ENCODE results near the gene SORBS1.
"Not testable (repeated sequence)": the region's sequence is repeated elsewhere in the genome, so short reads cannot be mapped to it uniquely, and the experiment has no call there.

The SORBS1 gene

DNA sequence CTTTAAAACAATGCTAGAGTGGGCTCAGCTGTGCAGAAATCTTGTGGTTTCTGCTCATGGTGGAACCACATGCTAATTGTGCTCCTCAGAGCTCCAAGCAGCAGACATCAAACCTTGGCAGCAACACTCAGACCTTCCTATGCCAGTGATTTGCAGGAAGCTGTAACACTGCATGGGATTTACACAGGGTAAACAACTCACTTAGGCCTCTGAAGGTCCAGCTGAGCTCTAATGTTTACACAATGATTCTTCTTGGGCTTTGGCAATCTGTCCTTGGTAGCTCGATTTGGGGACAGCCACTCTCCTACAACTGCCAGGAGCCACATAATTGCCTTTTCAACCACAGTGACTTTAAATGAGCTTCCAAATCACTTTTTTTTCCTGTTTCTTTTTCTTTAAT lies 172.6 kb downstream of the SORBS1 start:
- no peak for DNase-seq (ENCODE audit: low spot score)

GRCh38 chr10:95388109-95388471 lies 173.1 kb downstream of the SORBS1 start:
- no peak for DNase-seq (ENCODE audit: low spot score)

DNA sequence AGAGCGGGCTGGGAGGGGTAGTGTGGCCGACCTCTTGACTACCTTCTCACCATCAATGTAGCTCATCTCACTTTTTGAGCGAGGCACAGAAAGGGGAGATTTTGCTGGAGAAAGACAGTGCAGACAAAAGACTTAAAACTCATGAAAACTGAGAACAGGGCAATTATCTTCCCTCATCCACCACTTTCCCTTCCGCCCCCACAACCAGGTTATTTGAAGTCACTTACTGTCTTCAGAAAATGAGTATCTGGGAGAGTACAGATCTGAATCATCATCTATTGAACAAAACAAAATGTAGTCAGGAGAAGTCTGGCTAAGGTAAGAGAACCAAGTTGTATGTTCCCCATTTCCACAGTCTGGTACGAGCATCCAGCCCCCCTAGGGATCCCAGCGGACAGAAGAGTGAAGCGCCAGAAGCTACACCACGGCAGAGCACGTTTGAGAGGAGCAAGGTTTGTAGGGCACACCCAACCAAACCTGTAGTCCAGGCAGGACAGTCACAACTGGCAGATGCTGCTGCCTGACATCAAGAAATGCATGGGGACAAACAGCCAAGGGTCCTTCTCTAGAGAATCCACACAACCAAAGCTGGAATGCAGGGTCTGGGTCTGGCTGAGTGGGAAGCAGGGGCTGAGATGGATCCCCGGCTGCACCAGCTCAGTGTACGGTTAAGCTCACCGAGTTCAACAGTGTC lies 177.0 kb downstream of the SORBS1 start:
- DNase-seq (ENCODE audit: low spot score) = no peak

DNA sequence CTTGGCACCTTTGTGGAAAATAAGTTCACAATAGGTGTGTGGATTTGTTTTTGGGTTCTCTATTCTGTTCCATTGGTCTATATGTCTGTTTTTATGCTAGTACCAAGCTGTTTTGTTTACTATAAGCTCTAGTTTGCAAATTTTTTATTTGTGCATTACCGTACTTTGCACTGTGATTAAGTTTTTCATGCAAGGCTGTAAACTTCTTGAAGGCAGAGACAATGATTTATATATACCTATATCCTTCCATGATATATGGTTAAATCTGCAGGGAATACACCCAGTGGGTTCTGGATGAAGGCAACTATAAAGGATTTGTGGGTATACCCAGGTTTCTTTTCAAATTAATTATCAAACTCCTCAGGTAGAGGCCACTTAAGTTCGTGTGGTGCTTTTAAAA lies 178.6 kb downstream of the SORBS1 start:
- no peak for DNase-seq (ENCODE audit: low spot score)

DNA sequence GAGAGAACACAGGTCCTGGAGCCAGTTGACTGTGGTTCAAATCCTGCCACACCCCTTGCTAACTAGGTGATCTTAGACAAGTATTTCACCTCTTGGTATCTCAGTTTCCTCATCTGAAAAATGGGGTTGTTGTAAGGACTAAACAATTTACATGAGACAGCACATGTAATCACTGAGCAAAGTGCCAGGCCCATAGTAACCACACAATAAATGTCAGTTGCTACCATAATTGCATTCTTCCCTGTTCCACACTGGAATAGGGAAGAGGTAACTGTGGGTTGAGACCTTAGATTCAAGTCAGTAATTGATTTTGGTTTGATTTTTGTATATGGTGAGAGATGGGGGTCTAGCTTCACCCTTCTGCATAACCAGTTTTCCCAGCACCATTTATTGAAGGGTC lies 179.0 kb downstream of the SORBS1 start:
- no peak for DNase-seq (ENCODE audit: low spot score)

DNA sequence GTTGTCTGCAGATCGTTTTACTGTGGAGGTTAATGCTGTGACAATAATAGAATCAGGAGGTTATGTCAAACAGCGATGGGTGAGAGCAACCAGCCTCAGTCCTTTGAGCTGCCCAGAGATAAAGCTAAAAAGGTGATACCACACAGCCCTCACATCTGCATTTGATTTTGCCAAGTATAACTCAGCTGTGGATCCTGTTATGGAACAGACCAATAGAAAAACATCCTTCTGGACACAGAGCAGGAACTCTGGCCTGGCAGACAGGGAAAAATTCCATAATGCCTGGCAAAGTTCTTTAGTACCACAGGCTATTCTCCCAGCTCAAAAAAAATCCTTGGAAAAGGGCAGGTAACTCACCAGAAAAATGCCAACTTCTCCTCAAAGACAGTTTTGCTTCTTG lies 183.2 kb downstream of the SORBS1 start:
- no peak for DNase-seq (ENCODE audit: low spot score)

DNA sequence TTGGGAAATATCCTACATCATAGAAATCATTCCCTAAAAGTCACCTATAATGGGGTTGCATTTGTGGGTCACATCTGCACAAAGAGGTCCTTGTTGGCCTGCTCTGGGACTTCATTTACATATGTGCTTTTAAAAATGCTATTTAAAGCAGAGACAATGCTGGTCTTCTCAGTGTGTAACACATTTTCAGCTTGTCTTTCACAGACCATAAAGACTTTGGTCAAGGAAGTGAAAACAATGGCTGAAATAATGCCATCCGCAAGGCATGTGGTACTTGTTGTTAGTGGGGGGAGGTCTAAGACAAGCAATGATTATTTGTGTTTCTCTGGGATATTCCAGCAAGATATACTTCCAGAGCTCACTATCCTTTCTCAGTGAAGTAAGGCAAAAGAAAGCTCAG lies 185.8 kb downstream of the SORBS1 start:
- DNase-seq (ENCODE audit: low spot score) = no peak

DNA sequence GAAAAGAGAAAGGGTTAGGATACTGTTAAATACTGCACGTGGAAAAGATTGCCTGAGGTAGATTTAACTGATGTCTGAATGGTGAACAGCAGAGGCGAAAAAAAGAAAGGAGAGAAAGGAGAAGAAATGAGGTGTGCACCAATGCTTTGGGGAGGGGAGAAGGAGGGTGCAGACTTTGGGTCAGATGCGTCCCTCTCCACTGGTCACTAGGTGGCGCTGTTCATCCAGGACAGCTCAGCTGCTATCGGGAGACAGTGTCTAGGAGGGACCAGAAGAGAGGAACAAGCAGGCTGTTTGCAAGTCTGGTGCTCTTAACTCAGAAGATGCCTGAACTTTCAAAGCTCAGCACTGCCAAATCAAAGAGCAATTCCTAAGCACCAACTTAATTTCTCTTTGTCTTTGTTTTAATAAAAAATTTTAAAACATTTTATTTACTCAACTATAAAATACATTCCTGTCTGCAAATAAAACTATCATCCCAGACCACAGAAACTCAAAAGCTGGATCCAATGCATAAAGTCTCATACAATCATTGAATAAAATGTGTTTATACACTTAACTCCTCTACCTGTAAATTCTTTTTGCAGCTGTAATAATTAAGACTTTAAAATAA lies 186.5 kb downstream of the SORBS1 start:
- peak; percentile 62 for DNase-seq (ENCODE audit: low spot score)

DNA sequence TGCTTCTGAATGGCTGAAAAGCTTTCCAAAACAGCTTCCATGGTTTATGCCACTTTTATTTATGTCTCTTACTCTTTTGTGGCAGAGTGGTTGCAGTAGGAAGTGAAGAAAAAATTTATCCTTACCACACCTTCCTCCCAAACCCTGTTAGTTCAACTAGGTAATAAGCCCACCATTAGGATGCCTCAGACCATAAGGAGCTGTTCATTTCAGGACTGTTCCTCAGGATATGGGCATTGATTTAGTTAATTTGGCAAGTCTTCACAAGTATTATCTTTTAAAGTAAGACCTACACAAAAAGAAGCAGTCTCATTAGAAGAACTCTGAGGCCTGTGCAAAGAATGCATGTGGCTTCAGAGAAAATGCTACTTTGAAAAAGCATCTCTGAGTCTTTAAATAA lies 187.5 kb downstream of the SORBS1 start:
- DNase-seq (ENCODE audit: low spot score) = no peak

DNA sequence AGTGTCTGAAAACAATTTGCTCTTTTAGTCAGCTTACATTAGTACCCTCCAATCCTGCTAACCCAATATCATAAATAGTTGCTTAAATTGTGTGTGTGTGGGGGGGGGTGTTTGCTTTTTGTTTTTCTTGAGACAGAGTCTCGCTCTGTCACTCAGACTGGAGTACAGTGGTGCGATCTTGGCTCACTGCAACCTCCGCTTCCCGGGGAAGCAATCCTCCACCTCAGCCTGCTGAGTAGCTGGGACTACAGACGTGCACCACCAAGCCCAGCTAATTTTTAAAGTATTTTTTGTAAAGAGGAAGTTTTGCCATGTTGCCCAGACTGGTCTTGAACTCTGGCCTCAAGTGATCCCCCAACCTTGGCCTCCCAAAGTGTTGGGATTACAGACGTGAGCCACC lies 196.8 kb downstream of the SORBS1 start:
- no peak for DNase-seq (ENCODE audit: low spot score)

GRCh38 chr10:95363303-95363912 lies 197.8 kb downstream of the SORBS1 start:
- DNase-seq (ENCODE audit: low spot score) = peak; percentile 64

GRCh38 chr10:95360122-95360714 lies 201.0 kb downstream of the SORBS1 start:
- DNase-seq (ENCODE audit: low spot score) = no peak

GRCh38 chr10:95359466-95359865 lies 201.7 kb downstream of the SORBS1 start:
- DNase-seq (ENCODE audit: low spot score) = no peak

- DNase-seq (ENCODE audit: low spot score) = no peak
Observed at GRCh38 chr10:95356190-95356955, 204.8 kb downstream of the SORBS1 start.

DNA sequence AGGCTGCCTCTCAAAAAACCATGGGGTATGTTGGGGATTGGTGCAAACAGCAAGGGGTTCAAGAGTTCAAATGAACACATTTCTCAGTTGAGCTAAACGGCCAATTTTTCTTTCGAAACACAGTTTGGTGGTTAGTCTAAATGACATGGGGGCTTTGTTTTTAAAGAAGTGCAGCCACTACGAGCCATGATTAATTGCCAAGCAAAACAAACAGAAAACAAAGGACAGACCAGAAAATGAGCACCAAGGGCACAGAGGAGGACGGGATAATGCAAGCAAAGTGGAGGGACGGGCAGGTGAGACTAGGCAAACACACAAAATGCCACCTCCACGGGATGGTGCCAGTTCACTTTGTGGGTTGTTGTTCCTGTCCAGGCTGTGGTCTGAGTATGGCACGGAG lies 205.9 kb downstream of the SORBS1 start:
- DNase-seq (ENCODE audit: low spot score) = no peak

- DNase-seq (ENCODE audit: low spot score) = no peak
Observed at GRCh38 chr10:95354110-95354509, 207.1 kb downstream of the SORBS1 start.

DNA sequence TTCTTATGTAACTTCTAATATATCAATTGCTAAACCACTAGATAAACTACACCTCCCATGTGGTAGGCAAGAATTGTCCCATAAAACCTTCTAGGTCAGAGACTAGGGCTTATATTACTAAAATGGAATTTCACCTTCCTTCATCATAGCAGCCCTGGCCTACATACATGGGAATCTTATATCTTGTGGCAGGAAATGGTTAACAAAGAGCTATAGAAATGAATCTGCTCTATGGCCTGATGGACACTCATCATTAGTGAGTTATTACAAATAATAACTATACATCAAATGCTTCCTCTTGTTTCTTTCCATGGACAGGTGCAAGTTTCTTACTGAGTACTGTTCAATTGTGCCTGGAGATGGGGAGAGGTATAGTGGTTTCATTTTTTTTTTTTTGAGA lies 208.0 kb downstream of the SORBS1 start:
- DNase-seq (ENCODE audit: low spot score) = no peak

GRCh38 chr10:95352684-95353083 lies 208.5 kb downstream of the SORBS1 start:
- DNase-seq (ENCODE audit: low spot score) = no peak

- DNase-seq (ENCODE audit: low spot score) = no peak
Observed at GRCh38 chr10:95350830-95351228, 210.3 kb downstream of the SORBS1 start.

DNA sequence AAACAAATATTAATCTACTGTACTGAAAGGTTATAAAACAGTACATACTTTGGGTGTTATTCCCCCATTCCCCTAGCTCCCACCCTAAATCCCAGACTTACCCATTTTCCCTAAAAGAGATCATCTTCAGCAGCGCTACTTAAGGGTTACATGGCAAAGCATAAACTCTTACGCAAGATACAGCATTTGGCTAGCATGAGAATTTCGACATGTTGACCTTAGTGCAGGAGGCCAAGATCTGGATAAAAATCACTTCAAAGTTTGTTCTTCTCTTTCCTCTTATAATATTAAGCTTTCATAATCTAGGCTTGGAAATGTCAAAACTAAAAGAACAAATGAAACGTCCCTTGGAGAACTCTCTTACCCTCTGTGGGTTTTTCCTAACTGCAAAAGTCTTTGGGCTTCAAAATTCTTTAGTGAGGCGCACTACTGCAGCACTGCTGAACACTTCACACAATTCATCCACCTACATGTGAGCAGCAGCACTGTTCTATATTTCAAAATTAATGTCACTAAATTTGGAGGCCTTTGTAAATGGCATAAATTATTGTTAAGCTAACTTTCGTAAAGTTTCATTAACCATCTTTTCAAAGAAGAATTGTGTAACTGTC lies 210.8 kb downstream of the SORBS1 start:
- DNase-seq (ENCODE audit: low spot score) = no peak

DNA sequence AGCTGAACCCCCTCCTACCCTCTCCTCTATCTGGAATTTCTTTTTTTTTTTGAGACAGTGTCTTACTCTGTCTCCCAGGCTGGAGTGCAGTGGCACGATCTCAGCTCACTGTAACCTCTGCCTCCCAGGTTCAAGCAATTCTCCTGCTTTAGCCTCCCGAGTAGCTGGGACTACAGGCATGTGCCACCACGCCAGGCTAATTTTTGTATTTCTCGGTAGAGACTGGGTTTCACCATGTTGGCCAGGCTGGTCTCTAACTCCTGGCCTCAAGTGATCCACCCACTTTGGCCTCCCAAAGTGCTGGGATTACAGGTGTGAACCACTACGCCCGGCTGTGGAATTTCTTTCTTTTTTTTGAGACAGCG lies 213.8 kb downstream of the SORBS1 start:
- not testable (repeated sequence) for DNase-seq (ENCODE audit: low spot score)

GRCh38 chr10:95346715-95347401 lies 214.3 kb downstream of the SORBS1 start:
- DNase-seq (ENCODE audit: low spot score) = no peak
